Stimulated activated CD4-positive, alpha-beta T cell treated with anti-CD3 and anti-CD28 coated beads, Interleukin-4, amount 100 ng/mL, for 1 hour (primary cell): ENCODE results near the gene CHCT1.

Source experiments
- DNase-seq: peaks from one replicate; pipeline ENCODE4 v3.0.0-alpha.2; 2020

Gene CHCT1

GRCh38 chr17:60445144-60445543 lies 22.9 kb downstream of the CHCT1 start:
- no peak for DNase-seq

- DNase-seq, result no peak
Observed at GRCh38 chr17:60447375-60447774, 25.1 kb downstream of the CHCT1 start.

DNA sequence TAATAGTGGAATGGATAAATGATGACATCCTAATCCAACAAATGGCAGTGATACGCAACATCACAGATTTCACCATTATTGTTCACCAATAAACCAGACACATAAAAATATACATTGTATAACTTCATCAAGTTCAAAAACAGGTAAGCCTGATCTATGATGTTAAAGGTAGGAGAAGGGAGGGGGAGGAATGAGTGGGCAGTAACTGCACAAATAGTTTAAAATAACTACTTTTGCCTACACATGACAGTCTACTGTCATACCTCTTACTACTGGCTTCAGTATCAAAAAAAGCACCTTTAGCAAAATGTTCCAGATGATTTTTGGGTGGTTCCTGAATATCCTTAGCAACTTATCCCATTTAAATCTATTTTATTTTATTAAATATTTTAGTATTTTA lies 28.8 kb downstream of the CHCT1 start:
- DNase-seq, result no peak

GRCh38 chr17:60451965-60452364 lies 29.7 kb downstream of the CHCT1 start:
- no peak for DNase-seq

GRCh38 chr17:60455378-60455777 lies 33.1 kb downstream of the CHCT1 start:
- no peak for DNase-seq

DNA sequence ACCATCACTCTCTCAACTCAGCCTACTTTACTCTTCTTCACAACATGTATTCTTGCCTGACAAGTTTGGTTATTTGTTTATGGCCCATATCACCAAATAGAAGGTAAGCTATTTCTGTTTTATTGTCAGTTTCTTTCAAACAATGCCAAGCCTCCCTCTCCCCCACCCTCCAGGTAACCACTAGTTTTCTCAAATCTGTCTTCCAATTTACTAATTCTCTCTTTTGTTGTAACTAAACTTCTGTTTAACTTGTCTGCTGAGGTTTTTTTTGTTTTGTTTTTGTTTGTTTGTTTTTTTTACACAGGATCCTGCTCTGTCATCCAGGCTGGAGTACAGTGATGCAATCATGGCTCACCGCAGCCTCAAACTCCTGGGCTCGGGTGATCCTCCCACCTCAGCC lies 34.9 kb downstream of the CHCT1 start:
- no peak for DNase-seq

DNA sequence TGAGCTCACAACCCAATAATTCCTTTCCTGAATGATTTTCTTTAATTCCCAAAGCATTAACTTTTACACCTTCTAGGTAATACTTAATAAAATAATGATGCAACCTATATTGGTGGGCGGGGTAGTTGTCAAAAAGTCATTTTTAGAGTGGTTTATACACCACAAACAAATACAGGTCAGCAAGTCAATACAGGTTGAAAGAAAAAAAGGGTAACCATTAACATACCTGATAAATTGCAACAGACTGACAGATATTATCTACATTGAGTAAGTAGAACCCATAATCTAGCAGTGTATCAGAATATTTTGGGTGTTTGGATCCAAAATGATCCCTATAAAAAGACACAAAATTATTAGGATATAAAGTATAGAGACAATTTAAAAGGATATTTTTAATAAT lies 39.3 kb downstream of the CHCT1 start:
- no peak for DNase-seq

GRCh38 chr17:60463157-60463835 lies 41.0 kb downstream of the CHCT1 start:
- DNase-seq, result no peak

GRCh38 chr17:60464343-60464742 lies 42.1 kb downstream of the CHCT1 start:
- no peak for DNase-seq

DNA sequence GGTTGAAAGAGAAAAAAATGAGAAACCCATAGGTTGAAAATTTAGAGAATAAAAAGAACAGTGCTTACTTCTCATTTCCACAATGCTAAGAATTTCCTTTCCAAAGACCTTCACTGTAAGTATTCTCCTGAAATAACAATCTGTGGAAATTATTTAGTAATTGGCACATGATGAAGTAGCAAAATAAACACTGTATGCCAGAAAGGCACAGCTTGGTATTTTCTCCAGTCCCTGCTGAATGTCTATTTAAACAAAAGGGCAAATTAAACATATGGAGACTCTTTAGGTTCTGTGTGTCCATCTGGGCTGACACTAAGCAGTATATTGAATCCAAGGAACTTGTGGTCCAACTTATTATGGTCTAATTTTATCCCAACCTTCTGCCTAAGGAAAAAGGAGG lies 46.1 kb downstream of the CHCT1 start:
- DNase-seq, result no peak

- no peak for DNase-seq
Observed at GRCh38 chr17:60471451-60471850, 49.2 kb downstream of the CHCT1 start.

- DNase-seq, result no peak
Observed at GRCh38 chr17:60472449-60472848, 50.2 kb downstream of the CHCT1 start.

- no peak for DNase-seq
Observed at GRCh38 chr17:60473788-60474187, 51.5 kb downstream of the CHCT1 start.
